Left forelimb (tissue), 1 donor: ENCODE data around the gene TMEM115.
A peak's percentile ranks its signal among the peaks of the same experiment; 100 is the strongest.

Source experiments
- DNase-seq: peaks from one replicate; pipeline ENCODE4 v3.0.0-alpha.2; 2018; ENCODE audit warnings: low spot score

TMEM115 gene

GRCh38 chr3:50334339-50335075, 24.8 kb downstream of the TMEM115 start:
- no peak for DNase-seq

GRCh38 chr3:50333744-50334328, 25.5 kb downstream of the TMEM115 start:
- no peak for DNase-seq

GRCh38 chr3:50331364-50331907, 27.9 kb downstream of the TMEM115 start:
- DNase-seq: no peak

- DNase-seq: no peak
Measured at GRCh38 chr3:50330330-50330729, 29.0 kb downstream of the TMEM115 start.

GRCh38 chr3:50327943-50328691, 31.2 kb downstream of the TMEM115 start, which contains the start of gene TUSC2:
Gene TUSC2 (minus strand): TSS chr3:50328223. CDS start chr3:50328099, 124 bp downstream.
- peak; percentile 95 for DNase-seq

GRCh38 chr3:50327129-50327528, 32.2 kb downstream of the TMEM115 start:
- no peak for DNase-seq

- DNase-seq: no peak
Measured at GRCh38 chr3:50326182-50326541, 33.2 kb downstream of the TMEM115 start.

- no peak for DNase-seq
Measured at GRCh38 chr3:50325497-50326181, 33.7 kb downstream of the TMEM115 start.

GRCh38 chr3:50325113-50325480, 34.2 kb downstream of the TMEM115 start:
- DNase-seq: no peak

- no peak for DNase-seq
Measured at GRCh38 chr3:50324351-50325112, 34.8 kb downstream of the TMEM115 start.

- DNase-seq: no peak
Measured at GRCh38 chr3:50323614-50324199, 35.6 kb downstream of the TMEM115 start.

- no peak for DNase-seq
Measured at GRCh38 chr3:50323092-50323600, 36.2 kb downstream of the TMEM115 start.

GRCh38 chr3:50322386-50323091, 36.8 kb downstream of the TMEM115 start, which contains the start of gene HYAL2:
Gene HYAL2 (minus strand): TSS chr3:50322745. CDS start chr3:50320489, 2,256 bp downstream.
- no peak for DNase-seq

GRCh38 chr3:50322115-50322385, 37.3 kb downstream of the TMEM115 start:
- no peak for DNase-seq

GRCh38 chr3:50321336-50322114, 37.8 kb downstream of the TMEM115 start:
- peak; percentile 95 for DNase-seq

- no peak for DNase-seq
Measured at GRCh38 chr3:50320853-50321335, 38.4 kb downstream of the TMEM115 start.

GRCh38 chr3:50319894-50320625, 39.3 kb downstream of the TMEM115 start:
- no peak for DNase-seq

- DNase-seq: no peak
Measured at GRCh38 chr3:50319181-50319893, 40.0 kb downstream of the TMEM115 start.
